OCI-LY1 (cell line): ENCODE data around the gene PIM3.

Source experiments
- CTCF ChIP-seq: fragments of 200-600 bp; sonication (generic), shearing (Covaris generic); IDR thresholded peaks from 2 replicates; pipeline ENCODE4 v1.5.1; 2017; ENCODE audit warnings: mild to moderate bottlenecking, antibody characterized with exemption, low read length, moderate library complexity, mixed read lengths
- EZH2 ChIP-seq: fragments of 200-600 bp; sonication (generic), shearing (Covaris generic); IDR thresholded peaks from 2 replicates; pipeline ENCODE4 v1.8.0; 2017; ENCODE audit warnings: borderline replicate concordance, mixed run types, mild to moderate bottlenecking, antibody characterized with exemption, low read length, moderate library complexity, mixed read lengths

DNA sequence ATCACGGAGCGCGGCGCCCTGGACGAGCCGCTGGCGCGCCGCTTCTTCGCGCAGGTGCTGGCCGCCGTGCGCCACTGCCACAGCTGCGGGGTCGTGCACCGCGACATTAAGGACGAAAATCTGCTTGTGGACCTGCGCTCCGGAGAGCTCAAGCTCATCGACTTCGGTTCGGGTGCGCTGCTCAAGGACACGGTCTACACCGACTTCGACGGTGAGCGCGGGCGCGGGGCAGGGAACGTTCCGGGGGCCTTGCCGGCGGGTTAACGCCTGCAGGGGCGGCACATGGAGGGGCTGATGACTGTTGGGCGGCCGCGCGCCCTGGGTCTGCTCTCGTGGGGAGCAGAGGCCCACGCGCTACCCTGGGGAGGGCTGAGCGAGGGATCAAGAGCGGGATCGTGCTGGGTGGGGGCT lies 1.0 kb downstream of the PIM3 start:
- TF ChIP-seq CTCF (no peak), EZH2 (no peak)
